GM10266 (cell line): Measurements from ENCODE around the gene HOMER2.

Experiments
- DNase-seq: peaks from one replicate; pipeline ENCODE4 v3.0.0; 2012; ENCODE audit errors: extremely low spot score
- CTCF ChIP-seq: IDR thresholded peaks from 2 replicates; pipeline ENCODE4 v1.5.1; 2012; ENCODE audit warnings: mild to moderate bottlenecking, low read depth; ENCODE audit not compliant: control insufficient read depth, insufficient read depth; ENCODE audit errors: missing control alignments

The HOMER2 gene

GRCh38 chr15:82820128-82820527, 132.4 kb downstream of the HOMER2 start:
- TF ChIP-seq CTCF: no peak

GRCh38 chr15:82812994-82813393, 139.5 kb downstream of the HOMER2 start:
- no peak for DNase-seq

More at GRCh38 chr15:82820128-82820527, 132.4 kb downstream of the HOMER2 start:
- no peak for DNase-seq

GRCh38 chr15:82810890-82811426, 141.6 kb downstream of the HOMER2 start:
- no peak for DNase-seq
- TF ChIP-seq CTCF: no peak

More at GRCh38 chr15:82812994-82813393, 139.5 kb downstream of the HOMER2 start:
- no peak for TF ChIP-seq CTCF

- no peak for TF ChIP-seq CTCF
- no peak for DNase-seq
Observed at GRCh38 chr15:82810061-82810889, 142.2 kb downstream of the HOMER2 start.

GRCh38 chr15:82809308-82810060, 143.0 kb downstream of the HOMER2 start, which contains the start of gene WHAMM:
WHAMM (plus strand) TSS chr15:82809628; CDS start chr15:82809727, 99 bp downstream.
- TF ChIP-seq CTCF: peak; percentile 52
- DNase-seq: peak; percentile 95

GRCh38 chr15:82808634-82809041, 143.9 kb downstream of the HOMER2 start:
- no peak for TF ChIP-seq CTCF
- DNase-seq: no peak
